Measurements from ENCODE around the gene FRAS1. TPM values are rescaled to one million over a fixed set of nuclear protein-coding genes. Genes with fewer than 3 reads are reported as not detected.
A peak's percentile ranks its signal among the peaks of the same experiment; 100 is the strongest.

Gene FRAS1
- total RNA-seq, 1 donor from 2014 or later: 163 TPM

GRCh38 chr4:78357122-78357521 is 300.0 kb downstream of the FRAS1 start:
- Mint-ChIP-seq H3K36me3 (ENCODE audit: insufficient read depth) (peaks cover 12% of the 10 kb centered on the region), H3K4me1 (ENCODE audit: low read depth) (peaks cover 21% of the 10 kb centered on the region), H3K9me3 (ENCODE audit: low read depth) (no peaks in the 10 kb centered on the region), H3K27ac (no peak overlapping the region), H3K27me3 (no peaks in the 10 kb centered on the region), H3K4me3 (ENCODE audit: low read depth) (no peak overlapping the region)
- TF ChIP-seq, protein P1, sequence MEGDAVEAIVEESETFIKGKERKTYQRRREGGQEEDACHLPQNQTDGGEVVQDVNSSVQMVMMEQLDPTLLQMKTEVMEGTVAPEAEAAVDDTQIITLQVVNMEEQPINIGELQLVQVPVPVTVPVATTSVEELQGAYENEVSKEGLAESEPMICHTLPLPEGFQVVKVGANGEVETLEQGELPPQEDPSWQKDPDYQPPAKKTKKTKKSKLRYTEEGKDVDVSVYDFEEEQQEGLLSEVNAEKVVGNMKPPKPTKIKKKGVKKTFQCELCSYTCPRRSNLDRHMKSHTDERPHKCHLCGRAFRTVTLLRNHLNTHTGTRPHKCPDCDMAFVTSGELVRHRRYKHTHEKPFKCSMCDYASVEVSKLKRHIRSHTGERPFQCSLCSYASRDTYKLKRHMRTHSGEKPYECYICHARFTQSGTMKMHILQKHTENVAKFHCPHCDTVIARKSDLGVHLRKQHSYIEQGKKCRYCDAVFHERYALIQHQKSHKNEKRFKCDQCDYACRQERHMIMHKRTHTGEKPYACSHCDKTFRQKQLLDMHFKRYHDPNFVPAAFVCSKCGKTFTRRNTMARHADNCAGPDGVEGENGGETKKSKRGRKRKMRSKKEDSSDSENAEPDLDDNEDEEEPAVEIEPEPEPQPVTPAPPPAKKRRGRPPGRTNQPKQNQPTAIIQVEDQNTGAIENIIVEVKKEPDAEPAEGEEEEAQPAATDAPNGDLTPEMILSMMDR (IDR thresholded peaks at IDR 0.05; ENCODE audit: unreplicated experiment): no peak
- DNase-seq (ENCODE audit: low spot score, unreplicated experiment): no peak

DNA sequence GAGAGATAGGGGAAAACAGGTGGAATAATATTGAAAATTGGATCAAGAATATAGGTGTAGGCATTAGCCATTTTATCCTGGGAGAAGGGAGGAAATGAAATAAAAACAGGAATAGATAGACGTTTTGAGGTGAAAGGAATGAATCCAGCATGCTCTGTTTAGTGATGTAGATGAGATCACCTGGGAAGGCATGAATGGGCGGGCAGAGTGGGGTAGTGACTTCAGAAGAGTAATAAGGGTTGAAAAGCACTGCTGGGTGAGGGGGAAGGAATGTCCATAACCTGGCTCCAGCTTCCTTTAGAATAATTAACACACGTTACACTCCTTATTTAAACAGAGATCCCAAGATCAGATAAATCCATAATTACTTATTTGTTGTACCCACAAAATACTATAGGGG is 303.3 kb downstream of the FRAS1 start:
- Mint-ChIP-seq H3K27me3 (no peaks in the 10 kb centered on the region), H3K9me3 (ENCODE audit: low read depth) (no peaks in the 10 kb centered on the region), H3K4me3 (ENCODE audit: low read depth) (no peak overlapping the region), H3K27ac (no peak overlapping the region), H3K4me1 (ENCODE audit: low read depth) (peaks cover 34% of the 10 kb centered on the region), H3K36me3 (ENCODE audit: insufficient read depth) (peaks cover 10% of the 10 kb centered on the region)
- TF ChIP-seq, protein P1 (IDR thresholded peaks at IDR 0.05; ENCODE audit: unreplicated experiment): no peak
- no peak for DNase-seq (ENCODE audit: low spot score, unreplicated experiment)

- no peak overlapping the region for H3K4me3 Mint-ChIP-seq (ENCODE audit: low read depth)
- peaks cover 13% of the 10 kb centered on the region for H3K36me3 Mint-ChIP-seq (ENCODE audit: insufficient read depth)
- no peak for DNase-seq (ENCODE audit: low spot score, unreplicated experiment)
- TF ChIP-seq, protein P1 (IDR thresholded peaks at IDR 0.05; ENCODE audit: unreplicated experiment): no peak
- peaks cover 34% of the 10 kb centered on the region for H3K4me1 Mint-ChIP-seq (ENCODE audit: low read depth)
- H3K27ac Mint-ChIP-seq: peak overlapping the region; percentile 25
- no peaks in the 10 kb centered on the region for H3K27me3 Mint-ChIP-seq
- no peaks in the 10 kb centered on the region for H3K9me3 Mint-ChIP-seq (ENCODE audit: low read depth)
These were observed 304.5 kb downstream of the FRAS1 start for GRCh38 chr4:78361621-78362120.

GRCh38 chr4:78362310-78362709 is 305.2 kb downstream of the FRAS1 start:
- DNase-seq (ENCODE audit: low spot score, unreplicated experiment): no peak
- Mint-ChIP-seq H3K27me3 (no peaks in the 10 kb centered on the region), H3K27ac (no peak overlapping the region), H3K9me3 (ENCODE audit: low read depth) (no peaks in the 10 kb centered on the region), H3K4me1 (ENCODE audit: low read depth) (peaks cover 34% of the 10 kb centered on the region), H3K4me3 (ENCODE audit: low read depth) (no peak overlapping the region), H3K36me3 (ENCODE audit: insufficient read depth) (peaks cover 16% of the 10 kb centered on the region)
- TF ChIP-seq, protein P1 (IDR thresholded peaks at IDR 0.05; ENCODE audit: unreplicated experiment): no peak

GRCh38 chr4:78363031-78363570 is 306.0 kb downstream of the FRAS1 start:
- Mint-ChIP-seq H3K4me3 (ENCODE audit: low read depth) (no peak overlapping the region), H3K9me3 (ENCODE audit: low read depth) (no peaks in the 10 kb centered on the region), H3K36me3 (ENCODE audit: insufficient read depth) (peaks cover 16% of the 10 kb centered on the region), H3K27me3 (no peaks in the 10 kb centered on the region), H3K27ac (peak overlapping the region; percentile 51), H3K4me1 (ENCODE audit: low read depth) (peaks cover 34% of the 10 kb centered on the region)
- no peak for DNase-seq (ENCODE audit: low spot score, unreplicated experiment)
- TF ChIP-seq, protein P1 (IDR thresholded peaks at IDR 0.05; ENCODE audit: unreplicated experiment): no peak

All from progenitor cell of endocrine pancreas (in vitro differentiated cells).